Measurements from ENCODE around the gene ACBD4. TPM values are rescaled to one million over a fixed set of nuclear protein-coding genes. Genes with fewer than 3 reads are reported as not detected.
A peak's percentile ranks its signal among the peaks of the same experiment; 100 is the strongest.

Gene ACBD4
- polyA plus RNA-seq, 1 of the 3 experiments (the other 2 are of a cell fraction) = 15.8 TPM

DNA sequence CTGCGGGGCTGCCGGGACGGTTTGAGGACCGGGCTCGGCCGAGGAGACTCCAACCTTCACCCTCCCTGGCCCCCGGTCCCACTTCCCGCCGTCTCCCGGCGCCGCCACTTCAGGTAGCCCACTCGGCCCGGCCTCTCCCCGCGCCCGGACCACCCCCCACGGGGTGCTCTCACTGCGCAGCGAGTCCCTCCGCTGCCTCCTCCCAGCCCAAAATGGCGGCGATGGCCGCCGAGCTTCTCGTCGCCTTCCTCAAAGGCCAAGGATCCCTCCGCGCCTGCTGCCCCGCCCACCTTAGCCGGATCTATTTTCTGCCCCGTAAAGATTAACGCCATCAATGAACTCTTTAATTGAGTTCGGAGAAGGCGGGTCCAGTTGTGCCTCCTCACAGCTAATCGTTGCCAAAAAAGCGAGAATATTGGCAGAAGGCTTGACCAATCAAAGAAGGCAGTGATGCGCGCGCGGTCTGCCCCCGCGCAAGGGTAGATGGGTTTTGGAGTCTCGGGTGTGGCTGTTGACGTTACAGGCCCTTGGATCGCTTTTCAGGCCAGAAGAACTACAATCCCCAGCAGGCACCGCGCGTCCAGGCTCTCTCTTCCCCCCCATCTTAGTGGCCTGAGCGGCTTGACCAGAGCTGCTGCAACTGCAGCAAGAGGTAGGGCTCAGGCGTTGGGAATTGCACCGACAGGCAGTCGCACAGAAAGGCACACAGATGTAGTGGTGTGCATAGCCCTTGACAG lies 26.0 kb downstream of the ACBD4 start, which contains the start of gene HEXIM2 (continued):
- TF ChIP-seq RXRA (IDR thresholded peaks at IDR 0.05; ENCODE audit: borderline replicate concordance, low read depth) (no peak), SMC3 (IDR thresholded peaks at IDR 0.05; ENCODE audit: low read depth, low read length) (no peak), MEF2A (IDR thresholded peaks at IDR 0.05; ENCODE audit: borderline replicate concordance, low read depth) (no peak), CHD2 (IDR thresholded peaks at IDR 0.05; ENCODE audit: low read length, partially characterized antibody) (peak; percentile 98), EZH2phosphoT487 (IDR thresholded peaks at IDR 0.05; ENCODE audit: borderline replicate concordance, low read depth) (no peak), GATA2 (CRISPR knock-in tag; IDR thresholded peaks at IDR 0.05) (no peak)
- TF ChIP-seq, protein P1, sequence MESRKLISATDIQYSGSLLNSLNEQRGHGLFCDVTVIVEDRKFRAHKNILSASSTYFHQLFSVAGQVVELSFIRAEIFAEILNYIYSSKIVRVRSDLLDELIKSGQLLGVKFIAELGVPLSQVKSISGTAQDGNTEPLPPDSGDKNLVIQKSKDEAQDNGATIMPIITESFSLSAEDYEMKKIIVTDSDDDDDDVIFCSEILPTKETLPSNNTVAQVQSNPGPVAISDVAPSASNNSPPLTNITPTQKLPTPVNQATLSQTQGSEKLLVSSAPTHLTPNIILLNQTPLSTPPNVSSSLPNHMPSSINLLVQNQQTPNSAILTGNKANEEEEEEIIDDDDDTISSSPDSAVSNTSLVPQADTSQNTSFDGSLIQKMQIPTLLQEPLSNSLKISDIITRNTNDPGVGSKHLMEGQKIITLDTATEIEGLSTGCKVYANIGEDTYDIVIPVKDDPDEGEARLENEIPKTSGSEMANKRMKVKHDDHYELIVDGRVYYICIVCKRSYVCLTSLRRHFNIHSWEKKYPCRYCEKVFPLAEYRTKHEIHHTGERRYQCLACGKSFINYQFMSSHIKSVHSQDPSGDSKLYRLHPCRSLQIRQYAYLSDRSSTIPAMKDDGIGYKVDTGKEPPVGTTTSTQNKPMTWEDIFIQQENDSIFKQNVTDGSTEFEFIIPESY (IDR thresholded peaks at IDR 0.05; ENCODE audit: borderline replicate concordance, low read depth) = no peak
- TF ChIP-seq, protein P2, sequence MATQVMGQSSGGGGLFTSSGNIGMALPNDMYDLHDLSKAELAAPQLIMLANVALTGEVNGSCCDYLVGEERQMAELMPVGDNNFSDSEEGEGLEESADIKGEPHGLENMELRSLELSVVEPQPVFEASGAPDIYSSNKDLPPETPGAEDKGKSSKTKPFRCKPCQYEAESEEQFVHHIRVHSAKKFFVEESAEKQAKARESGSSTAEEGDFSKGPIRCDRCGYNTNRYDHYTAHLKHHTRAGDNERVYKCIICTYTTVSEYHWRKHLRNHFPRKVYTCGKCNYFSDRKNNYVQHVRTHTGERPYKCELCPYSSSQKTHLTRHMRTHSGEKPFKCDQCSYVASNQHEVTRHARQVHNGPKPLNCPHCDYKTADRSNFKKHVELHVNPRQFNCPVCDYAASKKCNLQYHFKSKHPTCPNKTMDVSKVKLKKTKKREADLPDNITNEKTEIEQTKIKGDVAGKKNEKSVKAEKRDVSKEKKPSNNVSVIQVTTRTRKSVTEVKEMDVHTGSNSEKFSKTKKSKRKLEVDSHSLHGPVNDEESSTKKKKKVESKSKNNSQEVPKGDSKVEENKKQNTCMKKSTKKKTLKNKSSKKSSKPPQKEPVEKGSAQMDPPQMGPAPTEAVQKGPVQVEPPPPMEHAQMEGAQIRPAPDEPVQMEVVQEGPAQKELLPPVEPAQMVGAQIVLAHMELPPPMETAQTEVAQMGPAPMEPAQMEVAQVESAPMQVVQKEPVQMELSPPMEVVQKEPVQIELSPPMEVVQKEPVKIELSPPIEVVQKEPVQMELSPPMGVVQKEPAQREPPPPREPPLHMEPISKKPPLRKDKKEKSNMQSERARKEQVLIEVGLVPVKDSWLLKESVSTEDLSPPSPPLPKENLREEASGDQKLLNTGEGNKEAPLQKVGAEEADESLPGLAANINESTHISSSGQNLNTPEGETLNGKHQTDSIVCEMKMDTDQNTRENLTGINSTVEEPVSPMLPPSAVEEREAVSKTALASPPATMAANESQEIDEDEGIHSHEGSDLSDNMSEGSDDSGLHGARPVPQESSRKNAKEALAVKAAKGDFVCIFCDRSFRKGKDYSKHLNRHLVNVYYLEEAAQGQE (IDR thresholded peaks at IDR 0.05; ENCODE audit: low read depth, low read length) = peak; percentile 82

DNA sequence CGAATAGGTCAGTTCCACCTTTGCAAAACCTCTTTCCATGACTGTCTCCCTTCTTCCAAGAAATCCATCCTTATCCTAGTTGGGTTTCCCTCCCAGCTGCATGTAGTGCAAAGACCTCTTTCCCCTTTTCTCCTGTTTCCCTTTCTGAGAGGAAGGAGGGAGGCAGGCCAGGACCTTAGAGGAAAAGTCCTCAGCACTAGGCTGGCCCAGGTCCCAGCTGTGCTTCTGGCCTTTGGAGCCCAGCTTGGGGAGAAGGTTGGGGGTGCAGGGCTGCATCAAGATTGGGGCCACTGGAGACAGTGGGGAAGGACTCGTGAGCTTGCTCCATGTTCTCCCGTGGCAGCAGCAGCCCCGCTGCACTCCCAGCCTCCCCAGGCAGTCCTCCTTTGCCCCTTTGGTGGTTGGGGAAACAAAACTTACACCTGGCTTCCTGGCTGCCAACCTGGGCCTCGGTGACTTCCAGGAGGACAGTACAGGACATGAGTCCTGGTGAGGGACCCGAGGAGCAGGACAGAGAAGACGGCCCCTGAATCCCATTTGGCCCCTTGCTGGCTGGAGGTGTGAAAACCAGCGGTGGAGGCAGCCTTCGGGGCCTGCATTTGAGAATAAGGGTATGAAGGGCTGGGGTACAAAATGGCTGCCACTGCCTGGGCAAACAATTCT lies 26.7 kb downstream of the ACBD4 start:
- peak overlapping the region; percentile 55 for H3K9ac ChIP-seq
- no peak for DNase-seq
- H3K4me3 ChIP-seq (ENCODE audit: low read depth in 2 of 2, low read length in 1 of 2) = peak overlapping the region; percentile 44 to 51

More for the DNA sequence above, 26.7 kb downstream of the ACBD4 start:
- no peaks in the 10 kb centered on the region for H3K9me3 ChIP-seq
- peak overlapping the region; percentile 39; the same call in 1 of the 2 replicates for H2AFZ ChIP-seq (ENCODE audit: low read depth)
- no peaks in the 10 kb centered on the region for H3K27me3 ChIP-seq (ENCODE audit: insufficient read depth)
- TF ChIP-seq SIN3A (IDR thresholded peaks at IDR 0.05; ENCODE audit: borderline replicate concordance, low read depth, low read length) (no peak), MXI1 (IDR thresholded peaks at IDR 0.05; ENCODE audit: low read depth, low read length) (no peak), RAD21 (IDR thresholded peaks at IDR 0.05; ENCODE audit: low read length) (no peak), YY1 (IDR thresholded peaks at IDR 0.05; ENCODE audit: low read depth) (no peak), POLR2AphosphoS5 (IDR thresholded peaks at IDR 0.05; ENCODE audit: low read depth, low read length) (no peak), MEF2A (IDR thresholded peaks at IDR 0.05; ENCODE audit: borderline replicate concordance, low read depth) (no peak), ELF1 (IDR thresholded peaks at IDR 0.05) (no peak), JUND (IDR thresholded peaks at IDR 0.05) (no peak), FOXM1 (IDR thresholded peaks at IDR 0.05; ENCODE audit: low read depth) (no peak), GATA2 (CRISPR knock-in tag; IDR thresholded peaks at IDR 0.05) (no peak), FOXJ3 (CRISPR knock-in tag; IDR thresholded peaks at IDR 0.05) (no peak), NRF1 (IDR thresholded peaks at IDR 0.05; ENCODE audit: low read depth, low read length) (no peak)
- TF ChIP-seq, protein P3, sequence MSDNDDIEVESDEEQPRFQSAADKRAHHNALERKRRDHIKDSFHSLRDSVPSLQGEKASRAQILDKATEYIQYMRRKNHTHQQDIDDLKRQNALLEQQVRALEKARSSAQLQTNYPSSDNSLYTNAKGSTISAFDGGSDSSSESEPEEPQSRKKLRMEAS (IDR thresholded peaks at IDR 0.05; ENCODE audit: low read depth) = no peak
- peaks cover 47% of the 10 kb centered on the region for H3K79me2 ChIP-seq (ENCODE audit: insufficient read depth)
- H3K4me1 ChIP-seq (ENCODE audit: control insufficient read depth in 1 of 2, insufficient read depth in 2 of 2, low read depth in 1 of 2, low read length in 1 of 2) = peaks cover 6 to 18% of the 10 kb centered on the region in 2 experiments; a peak in 2 of 4 replicates
- POLR2A ChIA-PET = interaction anchor here (1.0 to 4.7 kb wide), 6 partner anchors 10 to 206 kb away, joined by 3 to 210 read pairs (median 9); partner anchors contain the start of gene HEXIM1
- 59% methylated on average over 9 of the region's 9 CpGs for WGBS (ENCODE audit: low lambda C conversion rate)
- peaks cover 0 to 9% of the 10 kb centered on the region in 2 experiments for H3K36me3 ChIP-seq (replicated peaks in 1 of 2; ENCODE audit: control insufficient read depth in 1 of 2, insufficient read depth in 2 of 2, low read length in 1 of 2)
- CTCF ChIA-PET = interaction anchor here (0.8 to 9.7 kb wide), 10 partner anchors 8 to 70 kb away, joined by 3 to 114 read pairs (median 4); partner anchors contain the start of genes ACBD4, HEXIM1 and PLCD3
- no peaks in the 10 kb centered on the region for H3K9me2 ChIP-seq
- H4K20me1 ChIP-seq (ENCODE audit: insufficient read depth) = no peaks in the 10 kb centered on the region
- H3F3A ChIP-seq (replicated peaks; ENCODE audit: insufficient read depth) = peaks cover 15% of the 10 kb centered on the region
- H3K27ac ChIP-seq (ENCODE audit: low read depth in 2 of 2, low read length in 1 of 2) = peak overlapping the region; percentile 39 to 80; a peak in 3 of 4 replicates
- peak overlapping the region; percentile 91 for H3K4me2 ChIP-seq

All from SK-N-SH (cell line).